ENCODE measurements around the gene TP53TG5. TPM values are rescaled to one million over a fixed set of nuclear protein-coding genes. Genes with fewer than 3 reads are reported as not detected.

Gene TP53TG5
- total RNA-seq, 1 donor from 2014 or later, result not detected

GRCh38 chr20:45399018-45399417 lies 20.9 kb upstream of the TP53TG5 start:
- no peak overlapping the region for H2AFZ ChIP-seq (ENCODE audit: low read depth, low read length)
- TF ChIP-seq EZH2 (IDR thresholded peaks at IDR 0.05; ENCODE audit: insufficient read depth, low read length), result no peak
- TF ChIP-seq, protein P1, sequence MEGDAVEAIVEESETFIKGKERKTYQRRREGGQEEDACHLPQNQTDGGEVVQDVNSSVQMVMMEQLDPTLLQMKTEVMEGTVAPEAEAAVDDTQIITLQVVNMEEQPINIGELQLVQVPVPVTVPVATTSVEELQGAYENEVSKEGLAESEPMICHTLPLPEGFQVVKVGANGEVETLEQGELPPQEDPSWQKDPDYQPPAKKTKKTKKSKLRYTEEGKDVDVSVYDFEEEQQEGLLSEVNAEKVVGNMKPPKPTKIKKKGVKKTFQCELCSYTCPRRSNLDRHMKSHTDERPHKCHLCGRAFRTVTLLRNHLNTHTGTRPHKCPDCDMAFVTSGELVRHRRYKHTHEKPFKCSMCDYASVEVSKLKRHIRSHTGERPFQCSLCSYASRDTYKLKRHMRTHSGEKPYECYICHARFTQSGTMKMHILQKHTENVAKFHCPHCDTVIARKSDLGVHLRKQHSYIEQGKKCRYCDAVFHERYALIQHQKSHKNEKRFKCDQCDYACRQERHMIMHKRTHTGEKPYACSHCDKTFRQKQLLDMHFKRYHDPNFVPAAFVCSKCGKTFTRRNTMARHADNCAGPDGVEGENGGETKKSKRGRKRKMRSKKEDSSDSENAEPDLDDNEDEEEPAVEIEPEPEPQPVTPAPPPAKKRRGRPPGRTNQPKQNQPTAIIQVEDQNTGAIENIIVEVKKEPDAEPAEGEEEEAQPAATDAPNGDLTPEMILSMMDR (IDR thresholded peaks at IDR 0.05; ENCODE audit: insufficient read depth, low read depth, low read length), result no peak
- peaks cover 6% of the 10 kb centered on the region for H3K9me3 ChIP-seq (ENCODE audit: insufficient read depth, low read depth, low read length)
- no peaks in the 10 kb centered on the region for H3K79me2 ChIP-seq (ENCODE audit: insufficient read depth, low read length)
- H3K4me3 ChIP-seq (ENCODE audit: insufficient read depth, low read depth, low read length), result no peak overlapping the region
- Mint-ChIP-seq H3K9me3 (ENCODE audit: unreplicated experiment) (peaks cover 12% of the 10 kb centered on the region), H3K4me1 (ENCODE audit: low read depth, unreplicated experiment) (no peaks in the 10 kb centered on the region), H3K36me3 (ENCODE audit: low read depth, unreplicated experiment) (peaks cover 22% of the 10 kb centered on the region), H3K4me3 (ENCODE audit: unreplicated experiment) (no peak overlapping the region), H3K27me3 (ENCODE audit: low read depth, unreplicated experiment) (no peaks in the 10 kb centered on the region), H3K27ac (ENCODE audit: unreplicated experiment) (no peak overlapping the region)
- FAIRE-seq, result no peak
- H3K36me3 ChIP-seq (ENCODE audit: insufficient read depth, low read length), result no peaks in the 10 kb centered on the region
- no peaks in the 10 kb centered on the region for H3K4me1 ChIP-seq (ENCODE audit: insufficient read depth, low read length)
- no peak overlapping the region for H3K4me2 ChIP-seq (ENCODE audit: low read length)
- no peaks in the 10 kb centered on the region for H4K20me1 ChIP-seq (ENCODE audit: insufficient read depth, low read length)
- H3K27ac ChIP-seq (ENCODE audit: low read depth, low read length), result no peak overlapping the region
- DNase-seq (ENCODE audit: low read depth), result no peak
- H3K9ac ChIP-seq (ENCODE audit: low read length), result no peak overlapping the region
- H3K27me3 ChIP-seq (ENCODE audit: insufficient read depth, low read length), result no peaks in the 10 kb centered on the region

GRCh38 chr20:45395114-45395415 lies 16.9 kb upstream of the TP53TG5 start:
- Histone ChIP-seq H3K4me1 (ENCODE audit: insufficient read depth, low read length) (no peaks in the 10 kb centered on the region), H3K4me3 (ENCODE audit: insufficient read depth, low read depth, low read length) (no peak overlapping the region)
- H3K4me3 Mint-ChIP-seq (ENCODE audit: unreplicated experiment), result no peak overlapping the region

More at GRCh38 chr20:45395114-45395415, 16.9 kb upstream of the TP53TG5 start:
- no peaks in the 10 kb centered on the region for H3K36me3 ChIP-seq (ENCODE audit: insufficient read depth, low read length)
- TF ChIP-seq, protein P1 (IDR thresholded peaks at IDR 0.05; ENCODE audit: insufficient read depth, low read depth, low read length), result no peak
- no peak for TF ChIP-seq EZH2 (IDR thresholded peaks at IDR 0.05; ENCODE audit: insufficient read depth, low read length)
- Mint-ChIP-seq H3K4me1 (ENCODE audit: low read depth, unreplicated experiment) (no peaks in the 10 kb centered on the region), H3K9me3 (ENCODE audit: unreplicated experiment) (peaks cover 4% of the 10 kb centered on the region), H3K27ac (ENCODE audit: unreplicated experiment) (no peak overlapping the region), H3K27me3 (ENCODE audit: low read depth, unreplicated experiment) (no peaks in the 10 kb centered on the region), H3K36me3 (ENCODE audit: low read depth, unreplicated experiment) (peaks cover 12% of the 10 kb centered on the region)
- H2AFZ ChIP-seq (ENCODE audit: low read depth, low read length), result no peak overlapping the region
- FAIRE-seq (no peak), DNase-seq (ENCODE audit: low read depth) (no peak)
- no peak overlapping the region for H3K9ac ChIP-seq (ENCODE audit: low read length)
- no peak overlapping the region for H3K27ac ChIP-seq (ENCODE audit: low read depth, low read length)
- no peaks in the 10 kb centered on the region for H3K9me3 ChIP-seq (ENCODE audit: insufficient read depth, low read depth, low read length)
- H3K79me2 ChIP-seq (ENCODE audit: insufficient read depth, low read length), result no peaks in the 10 kb centered on the region
- H4K20me1 ChIP-seq (ENCODE audit: insufficient read depth, low read length), result no peaks in the 10 kb centered on the region
- no peaks in the 10 kb centered on the region for H3K27me3 ChIP-seq (ENCODE audit: insufficient read depth, low read length)
- no peak overlapping the region for H3K4me2 ChIP-seq (ENCODE audit: low read length)
